Astrocyte (in vitro differentiated cells and primary cell): ENCODE data around the gene PLIN5.

Source experiments
- EZH2 ChIP-seq: IDR thresholded peaks from 2 replicates; pipeline ENCODE4 v1.6.1; 2012; ENCODE audit warnings: mild to moderate bottlenecking, low read length, inconsistent platforms; ENCODE audit not compliant: insufficient read depth
- TF ChIP-seq, protein P1 (sequence below): IDR thresholded peaks from 2 replicates; pipeline ENCODE4 v1.5.1; 2011; ENCODE audit warnings: low read depth, mild to moderate bottlenecking, inconsistent platforms, low read length, moderate library complexity; ENCODE audit not compliant: insufficient read depth

DNA sequence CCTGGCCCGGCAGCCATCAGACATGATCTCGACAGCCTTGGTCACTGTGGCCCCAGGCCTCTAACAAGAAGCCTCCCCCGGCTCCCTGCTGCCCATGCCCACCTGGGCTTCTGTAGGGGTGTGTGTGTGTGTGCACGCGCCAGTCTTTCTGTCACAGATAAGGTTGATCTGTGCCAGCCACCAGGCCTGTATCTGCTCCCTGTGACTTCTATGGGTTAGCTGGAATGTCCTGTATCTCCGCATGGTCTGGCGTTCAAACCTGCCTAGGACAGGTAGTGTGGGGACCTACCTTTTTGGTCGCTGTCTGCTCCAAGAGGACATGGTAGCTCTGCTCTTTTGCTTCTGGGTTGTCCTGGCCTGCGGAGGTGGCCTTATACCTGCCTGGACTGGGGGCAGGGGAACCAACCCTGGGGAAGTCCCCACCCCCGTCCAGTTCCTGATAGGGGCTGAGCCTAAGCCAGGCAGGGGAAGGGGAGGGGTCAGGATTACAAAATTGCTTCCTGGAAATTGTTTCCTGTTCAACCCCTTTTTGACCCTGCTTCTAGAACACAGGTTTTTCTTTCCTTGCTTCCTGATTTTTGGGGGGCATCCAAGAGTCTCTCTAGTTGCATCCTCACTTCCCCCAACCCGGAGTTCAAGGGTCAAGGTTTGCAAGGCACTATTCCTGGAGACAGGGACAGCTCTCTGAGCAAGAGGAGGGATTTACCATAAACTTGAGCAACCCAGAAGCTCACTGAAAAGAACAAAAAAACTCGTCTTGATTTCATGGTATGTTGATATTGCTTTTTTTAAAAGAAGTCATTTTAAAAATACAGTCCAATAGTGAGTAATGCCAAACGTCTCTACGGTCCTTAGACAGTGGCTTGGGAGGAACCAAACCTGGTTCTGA lies 4.9 kb upstream of the PLIN5 start, which contains the start of gene LRG1:
- TF ChIP-seq, protein P1, sequence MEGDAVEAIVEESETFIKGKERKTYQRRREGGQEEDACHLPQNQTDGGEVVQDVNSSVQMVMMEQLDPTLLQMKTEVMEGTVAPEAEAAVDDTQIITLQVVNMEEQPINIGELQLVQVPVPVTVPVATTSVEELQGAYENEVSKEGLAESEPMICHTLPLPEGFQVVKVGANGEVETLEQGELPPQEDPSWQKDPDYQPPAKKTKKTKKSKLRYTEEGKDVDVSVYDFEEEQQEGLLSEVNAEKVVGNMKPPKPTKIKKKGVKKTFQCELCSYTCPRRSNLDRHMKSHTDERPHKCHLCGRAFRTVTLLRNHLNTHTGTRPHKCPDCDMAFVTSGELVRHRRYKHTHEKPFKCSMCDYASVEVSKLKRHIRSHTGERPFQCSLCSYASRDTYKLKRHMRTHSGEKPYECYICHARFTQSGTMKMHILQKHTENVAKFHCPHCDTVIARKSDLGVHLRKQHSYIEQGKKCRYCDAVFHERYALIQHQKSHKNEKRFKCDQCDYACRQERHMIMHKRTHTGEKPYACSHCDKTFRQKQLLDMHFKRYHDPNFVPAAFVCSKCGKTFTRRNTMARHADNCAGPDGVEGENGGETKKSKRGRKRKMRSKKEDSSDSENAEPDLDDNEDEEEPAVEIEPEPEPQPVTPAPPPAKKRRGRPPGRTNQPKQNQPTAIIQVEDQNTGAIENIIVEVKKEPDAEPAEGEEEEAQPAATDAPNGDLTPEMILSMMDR: no peak
- no peak for TF ChIP-seq EZH2
